Activated CD8-positive, alpha-beta memory T cell treated with anti-CD3 and anti-CD28 coated beads, Interleukin-2, amount 50 U/mL, for 48 hours (primary cell): ENCODE measurements around the gene SNX24.
"Not testable (repeated sequence)": the region's sequence is repeated elsewhere in the genome, so short reads cannot be mapped to it uniquely, and the experiment has no call there.

Experiments used
- DNase-seq: peaks from one replicate; pipeline ENCODE4 v3.0.0-alpha.2; 2020

SNX24 gene

DNA sequence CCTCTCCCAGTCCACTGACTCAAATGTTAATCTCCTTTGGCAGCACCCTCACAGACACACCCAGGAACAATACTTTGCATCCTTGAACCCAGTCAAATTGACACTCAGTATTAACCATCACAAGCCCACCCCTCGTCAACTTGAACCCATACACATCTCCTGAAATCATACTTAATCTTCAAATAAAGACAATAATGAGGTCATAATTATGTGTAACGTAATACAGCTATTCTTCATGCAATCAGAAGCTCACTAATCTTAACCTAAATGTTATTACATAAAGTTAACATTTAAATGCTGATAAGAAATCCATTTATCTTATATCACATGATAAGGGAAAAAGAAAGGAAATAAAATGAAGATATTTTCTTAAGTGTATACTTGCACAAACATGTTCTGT is 125.9 kb downstream of the SNX24 start:
- no peak for DNase-seq

- no peak for DNase-seq
These were observed 127.5 kb downstream of the SNX24 start for GRCh38 chr5:122972877-122973276.

- not testable (repeated sequence) for DNase-seq
These were observed 128.3 kb downstream of the SNX24 start for GRCh38 chr5:122973759-122974158.

- not testable (repeated sequence) for DNase-seq
These were observed 128.8 kb downstream of the SNX24 start for GRCh38 chr5:122974251-122974650.

DNA sequence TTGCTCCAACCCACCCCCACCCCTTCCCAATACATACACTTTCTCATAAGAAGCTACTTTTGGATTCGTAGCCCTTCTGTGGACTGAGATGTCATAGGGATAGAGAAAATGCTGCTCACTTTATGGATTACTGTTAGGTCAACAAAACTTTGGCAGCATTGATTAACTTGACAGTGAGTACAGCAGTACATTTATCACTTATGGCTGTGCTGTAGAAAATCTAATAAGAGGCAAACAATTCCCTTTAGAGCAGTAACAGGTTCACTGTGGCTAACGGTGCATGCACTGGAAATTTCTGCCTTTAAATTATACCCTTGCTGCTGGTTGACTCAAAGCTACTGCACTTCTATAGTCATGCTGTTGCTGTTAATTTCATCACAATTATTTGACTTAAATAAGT is 131.9 kb downstream of the SNX24 start:
- no peak for DNase-seq

DNA sequence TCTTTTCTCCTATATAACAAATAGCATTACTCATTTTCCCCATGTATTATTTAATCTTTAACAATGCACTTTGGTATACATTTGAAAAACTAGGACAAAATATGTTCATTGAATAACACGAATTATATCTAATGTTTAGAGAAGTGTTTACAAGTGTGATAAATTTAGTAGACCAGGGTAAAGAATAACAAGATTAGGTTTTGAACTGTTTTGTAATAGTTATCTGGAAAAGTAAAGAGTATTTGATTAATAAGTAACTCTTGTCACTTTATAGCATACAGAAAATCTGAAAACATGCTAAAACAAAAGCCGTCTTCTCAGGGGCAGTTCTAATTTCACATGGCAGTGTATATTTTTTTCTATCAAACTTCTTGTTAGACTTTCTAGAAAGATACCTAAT is 132.7 kb downstream of the SNX24 start:
- DNase-seq, result no peak

DNA sequence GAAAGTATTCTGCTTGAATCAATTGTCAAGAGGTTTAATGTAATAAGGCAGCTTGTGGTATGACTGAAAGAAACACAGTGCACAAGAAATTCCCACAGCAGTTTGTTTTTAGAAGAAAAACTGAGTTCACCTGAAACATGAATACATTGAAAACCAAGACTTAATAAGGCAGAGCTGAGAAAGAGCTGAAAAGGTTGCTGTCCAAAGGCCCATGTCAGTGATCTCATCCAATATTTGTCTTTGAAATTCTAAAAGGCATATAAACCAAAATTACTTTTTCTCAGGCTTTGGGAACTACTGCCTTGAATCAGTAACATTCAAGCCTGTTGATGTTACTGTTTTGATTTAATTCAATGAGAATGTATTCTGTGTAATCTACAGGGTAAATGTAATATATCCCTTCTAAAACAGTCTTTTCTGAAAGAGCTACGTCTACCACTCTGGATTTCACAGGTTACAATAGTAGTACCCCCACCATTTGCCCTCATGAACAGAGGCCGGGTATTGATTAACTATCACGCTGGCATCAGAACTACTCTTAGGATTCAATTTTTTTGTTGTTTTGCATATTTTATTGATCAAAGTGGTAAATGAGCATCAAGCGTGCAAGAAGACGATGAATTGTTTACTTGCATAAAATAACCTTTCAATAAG is 133.4 kb downstream of the SNX24 start:
- no peak for DNase-seq

DNA sequence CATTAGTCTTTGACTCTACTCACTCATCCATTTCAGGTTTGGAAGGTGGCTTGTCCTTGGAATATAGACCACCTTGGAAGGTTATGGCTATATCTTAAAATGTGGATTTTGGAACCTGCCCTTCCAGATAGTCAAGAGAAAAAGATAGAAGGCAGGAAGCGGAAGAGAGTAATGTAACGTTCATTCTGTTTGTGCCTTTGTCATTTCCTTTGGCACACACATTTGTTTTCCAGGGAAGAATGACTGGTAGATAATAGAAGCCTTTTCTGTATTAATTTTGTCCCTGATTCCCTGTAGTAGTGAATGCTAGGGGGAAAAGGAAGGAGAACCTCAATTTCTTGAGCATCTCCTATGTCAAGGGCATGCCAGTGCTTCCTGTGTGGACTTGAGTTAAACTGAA is 136.4 kb downstream of the SNX24 start:
- no peak for DNase-seq

GRCh38 chr5:122982376-122982775 is 137.0 kb downstream of the SNX24 start:
- DNase-seq, result no peak

DNA sequence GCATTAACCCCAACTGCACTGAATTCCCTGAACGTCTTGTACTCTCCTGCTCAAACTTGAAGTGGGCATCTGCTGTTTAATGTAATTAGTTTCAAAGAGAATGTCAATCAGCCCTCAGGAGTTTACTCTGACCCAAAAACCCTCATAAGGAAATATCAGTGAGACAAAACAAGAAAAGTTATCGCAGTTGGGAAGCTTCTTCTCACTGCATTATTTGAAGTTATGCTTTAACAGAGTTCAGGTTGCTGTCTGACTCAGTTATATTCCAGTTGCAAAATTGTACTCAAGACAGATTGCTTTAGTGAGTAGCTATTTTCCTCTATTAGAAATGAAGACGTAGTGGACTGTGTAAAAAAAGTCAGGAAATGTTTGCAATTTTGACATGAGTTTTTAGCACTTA is 139.0 kb downstream of the SNX24 start:
- no peak for DNase-seq

- no peak for DNase-seq
These were observed 139.7 kb downstream of the SNX24 start for GRCh38 chr5:122985006-122985700.

GRCh38 chr5:122985954-122986721 is 140.7 kb downstream of the SNX24 start:
- DNase-seq, result no peak

GRCh38 chr5:122996091-122996490 is 150.7 kb downstream of the SNX24 start:
- DNase-seq, result no peak

GRCh38 chr5:122997294-122997693 is 151.9 kb downstream of the SNX24 start:
- DNase-seq, result no peak

DNA sequence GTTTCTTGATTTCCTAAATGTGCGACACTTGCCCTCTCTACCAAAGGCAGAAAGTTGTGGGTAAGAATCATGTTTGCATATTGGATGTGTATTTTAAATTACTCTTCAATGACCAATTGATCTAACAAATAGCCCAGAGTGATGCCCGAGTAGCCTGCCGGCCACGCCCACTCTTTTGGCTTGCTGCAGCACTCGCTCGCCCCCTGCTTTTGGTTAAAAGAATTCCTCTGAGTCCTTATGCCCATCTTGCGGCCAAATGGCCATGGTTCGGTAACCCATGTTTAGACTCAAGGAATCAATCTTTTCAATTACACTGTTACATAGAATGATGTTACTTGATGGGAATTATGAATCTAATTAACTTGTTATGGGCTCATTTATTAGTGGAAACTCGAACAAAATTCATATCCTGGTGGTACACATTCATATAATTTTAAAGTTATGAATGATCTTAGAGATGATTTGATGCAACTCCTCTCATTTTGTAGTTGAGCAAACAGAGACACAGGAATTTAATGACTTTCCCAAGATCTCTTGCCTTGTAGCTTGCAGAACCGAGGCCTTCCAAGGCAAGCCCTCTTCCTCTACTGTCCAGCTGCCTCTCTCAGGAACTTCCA is 154.6 kb downstream of the SNX24 start:
- DNase-seq, result peak; percentile 55

GRCh38 chr5:123000731-123001130 is 155.3 kb downstream of the SNX24 start:
- DNase-seq, result no peak

GRCh38 chr5:123001808-123002207 is 156.4 kb downstream of the SNX24 start:
- DNase-seq, result no peak

DNA sequence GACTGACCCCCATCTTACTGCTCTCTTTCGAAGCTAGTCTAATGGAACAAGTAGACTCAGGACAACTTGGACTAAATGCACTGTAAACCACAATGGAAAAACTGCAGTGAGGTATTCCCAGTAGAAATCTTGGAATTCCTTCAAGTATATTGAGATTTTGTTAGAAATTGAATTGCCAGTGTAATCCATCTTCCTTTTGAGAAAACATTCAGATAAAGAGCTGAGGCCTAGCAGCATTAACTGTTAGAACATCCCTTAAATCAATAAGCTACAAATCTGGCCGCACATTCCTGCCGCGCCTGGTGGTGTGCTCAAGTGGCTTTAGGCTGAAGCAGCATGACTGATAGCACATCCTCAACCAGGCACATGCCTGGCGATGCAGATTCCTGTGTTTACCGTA is 161.8 kb downstream of the SNX24 start:
- no peak for DNase-seq

DNA sequence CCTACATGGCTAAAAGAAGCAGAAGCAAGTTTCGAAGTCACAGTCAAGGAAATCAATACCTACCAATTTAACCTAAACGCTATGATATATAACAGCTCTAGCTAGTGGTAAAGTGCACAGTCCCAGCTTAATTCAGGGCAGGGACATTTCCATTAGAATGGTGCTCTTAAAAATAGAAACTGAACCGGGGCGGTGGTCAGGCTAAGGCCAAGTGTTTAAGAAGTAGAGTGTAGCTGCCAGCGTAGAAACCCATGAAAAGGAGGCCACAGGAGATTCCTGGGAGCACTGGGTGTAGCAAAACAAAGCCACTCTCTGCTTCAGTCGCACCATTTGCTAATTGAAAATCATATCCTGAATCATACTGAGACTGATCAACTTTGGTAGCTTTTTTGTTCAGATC is 162.3 kb downstream of the SNX24 start:
- no peak for DNase-seq

GRCh38 chr5:123012321-123012720 is 166.9 kb downstream of the SNX24 start:
- DNase-seq, result no peak

GRCh38 chr5:123014689-123015088 is 169.3 kb downstream of the SNX24 start:
- no peak for DNase-seq

GRCh38 chr5:123028222-123028621 is 182.8 kb downstream of the SNX24 start:
- DNase-seq, result no peak

DNA sequence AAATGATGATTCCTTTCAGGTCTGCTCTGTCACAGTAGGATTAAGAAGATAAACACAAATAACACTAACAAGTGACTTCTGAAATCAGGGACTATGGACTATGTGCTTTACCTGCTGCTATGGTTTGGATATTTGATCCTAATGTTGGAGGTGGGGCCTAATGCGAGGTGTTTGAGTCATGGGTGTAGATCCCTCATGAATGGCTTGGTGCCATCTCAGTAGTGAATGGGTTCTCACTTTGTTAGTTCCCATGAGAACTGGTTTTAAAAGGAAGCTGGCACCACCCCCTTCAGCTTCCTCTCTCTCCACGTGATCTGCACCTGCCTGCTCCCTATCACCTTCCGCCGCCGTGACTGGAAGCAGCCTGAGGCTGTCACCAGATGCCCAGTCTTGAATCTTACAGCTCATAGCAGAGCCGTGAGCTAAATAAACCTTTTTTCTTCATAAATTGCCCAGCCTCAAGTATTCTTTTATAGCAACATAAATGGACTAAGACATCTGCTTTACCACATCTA is 187.8 kb downstream of the SNX24 start:
- DNase-seq, result no peak
